AG09319 (cell line): ENCODE measurements around the gene EBLN2.

Experiments used
- DNase-seq: peaks from one replicate; pipeline ENCODE4 v3.0.0-alpha.2; 2010; ENCODE audit warnings: low read depth; ENCODE audit errors: extremely low read depth
- CTCF ChIP-seq: IDR thresholded peaks from 2 replicates; pipeline ENCODE4 v1.5.1; 2011; ENCODE audit warnings: low read depth, mild to moderate bottlenecking, inconsistent platforms, low read length, moderate library complexity

The EBLN2 gene

GRCh38 chr3:73028803-73029202 lies 32.7 kb upstream of the EBLN2 start:
- DNase-seq = no peak
- no peak for TF ChIP-seq CTCF

- peak; percentile 20 for DNase-seq
- no peak for TF ChIP-seq CTCF
Observed at GRCh38 chr3:73029321-73029796, 32.1 kb upstream of the EBLN2 start.

- no peak for TF ChIP-seq CTCF
Observed at GRCh38 chr3:73030073-73030597, 31.3 kb upstream of the EBLN2 start.

GRCh38 chr3:73031573-73032103 lies 29.8 kb upstream of the EBLN2 start:
- DNase-seq = no peak
- no peak for TF ChIP-seq CTCF

More at GRCh38 chr3:73030073-73030597, 31.3 kb upstream of the EBLN2 start:
- no peak for DNase-seq

GRCh38 chr3:73036694-73037591 lies 24.5 kb upstream of the EBLN2 start:
- DNase-seq = no peak
- TF ChIP-seq CTCF = no peak

- no peak for TF ChIP-seq CTCF
- no peak for DNase-seq
Observed at GRCh38 chr3:73041537-73041936, 19.9 kb upstream of the EBLN2 start.

- TF ChIP-seq CTCF = no peak
- DNase-seq = no peak
Observed at GRCh38 chr3:73043414-73043813, 18.0 kb upstream of the EBLN2 start.
